Endothelial cell of umbilical vein (primary cell): ENCODE data around the gene COA7. TPM values are rescaled to one million over a fixed set of nuclear protein-coding genes. Genes with fewer than 3 reads are reported as not detected.

Source experiments
- BruUV-seq: library from RNA; stranded (reverse); fragments of 400-500 nt; replicated peaks from 2 replicates; lab custom pipeline; 2021; lab: Mats Ljungman, UMichigan
- CTCF ChIA-PET: fragments of 300-600, 350-600 bp; sonication (Branson Sonifier 250); formaldehyde crosslinking; loops from one replicate; lab custom pipeline; 2021; ENCODE audit warnings: antibody characterized with exemption, inconsistent platforms; lab: Charles Lee
- POLR2A ChIA-PET: fragments of 300-600, 350-600 bp; sonication (Branson Sonifier 250); formaldehyde crosslinking; loops from one replicate; lab custom pipeline; 2021; ENCODE audit warnings: antibody characterized with exemption, inconsistent platforms; lab: Charles Lee
- DNase-seq: peaks from one replicate; pipeline ENCODE4 v3.0.0-alpha.2; 2011; ENCODE audit warnings: low read depth, low spot score
- FAIRE-seq: peaks from 2 replicates; lab custom pipeline; 2011; peaks lifted over from hg19 to GRCh38; lab: Jason Lieb, UNC
- H2AFZ ChIP-seq: 2 replicates; pipeline ENCODE4 v1.6.0; 2012; ENCODE audit warnings: low read depth, low read length, control low read depth, inconsistent platforms
- H3K27ac ChIP-seq: 2 replicates; pipeline ENCODE4 v1.5.1; 2011; ENCODE audit warnings: low read depth, mild to moderate bottlenecking, control low read depth, low read length, moderate library complexity; ENCODE audit not compliant: insufficient read depth
- H3K27me3 ChIP-seq, 2 experiments: 2 replicates each; pipeline versions ENCODE4 v1.6.0 to v1.6.1; 2011; ENCODE audit warnings: low read length in 2 of 2, mixed read lengths in 1 of 2; ENCODE audit not compliant: control insufficient read depth in 2 of 2, insufficient read depth in 2 of 2
- H3K36me3 ChIP-seq, 2 experiments: 2 replicates in 1 of 2; 3 replicates in 1 of 2; pipeline ENCODE4 v1.5.1; 2011; ENCODE audit warnings: low read length in 2 of 2, mild to moderate bottlenecking in 1 of 2, moderate library complexity in 1 of 2; ENCODE audit not compliant: control insufficient read depth in 2 of 2, insufficient read depth in 2 of 2; ENCODE audit errors: extremely low read depth in 1 of 2
- H3K4me1 ChIP-seq: 3 replicates; pipeline ENCODE4 v1.5.1; 2011; ENCODE audit warnings: mild to moderate bottlenecking, low read length; ENCODE audit not compliant: control insufficient read depth, insufficient read depth; ENCODE audit errors: extremely low read depth
- H3K4me2 ChIP-seq: 2 replicates; pipeline ENCODE4 v1.6.1; 2011; ENCODE audit warnings: low read length, control low read depth, mixed read lengths; ENCODE audit not compliant: insufficient read depth
- H3K4me3 ChIP-seq, 3 experiments: fragments of 200-600 bp in 1 of 3; sonication (generic), shearing (Covaris generic) in 1 of 3; replicated peaks in 1 of 3; 2 replicates each; pipeline ENCODE4 v1.5.1; 2011 to 2016; ENCODE audit warnings: control low read depth in 3 of 3, low read length in 3 of 3, mild to moderate bottlenecking in 2 of 3, inconsistent platforms in 1 of 3, low read depth in 1 of 3, moderate library complexity in 1 of 3; ENCODE audit not compliant: insufficient read depth in 1 of 3
- H3K79me2 ChIP-seq: 2 replicates; pipeline ENCODE4 v1.6.0; 2012; ENCODE audit warnings: low read length, inconsistent platforms; ENCODE audit not compliant: control insufficient read depth, insufficient read depth
- H3K9ac ChIP-seq: replicated peaks from 2 replicates; pipeline ENCODE3; 2011; ENCODE audit warnings: low read length, control low read depth; ENCODE audit not compliant: insufficient read depth; ENCODE audit errors: extremely low read depth
- H3K9me1 ChIP-seq: replicated peaks from 3 replicates; pipeline ENCODE4 v1.6.0; 2011; ENCODE audit warnings: mild to moderate bottlenecking, low read length; ENCODE audit not compliant: control insufficient read depth, insufficient read depth; ENCODE audit errors: extremely low read depth
- H3K9me3 ChIP-seq: replicated peaks from 2 replicates; pipeline ENCODE4 v1.5.1; 2012; ENCODE audit warnings: low read length, inconsistent platforms; ENCODE audit not compliant: control insufficient read depth, insufficient read depth
- H4K20me1 ChIP-seq: replicated peaks from 2 replicates; pipeline ENCODE3; 2011; ENCODE audit warnings: mild to moderate bottlenecking, low read length; ENCODE audit not compliant: control insufficient read depth, insufficient read depth; ENCODE audit errors: extremely low read depth
- EZH2 ChIP-seq: IDR thresholded peaks from 2 replicates; pipeline ENCODE4 v1.6.1; 2012; ENCODE audit warnings: borderline replicate concordance, low read depth, mild to moderate bottlenecking, moderate library complexity, low read length, inconsistent platforms; ENCODE audit not compliant: severe bottlenecking
- FOS ChIP-seq: IDR thresholded peaks from 2 replicates; pipeline ENCODE4 v1.6.1; 2011; ENCODE audit warnings: mild to moderate bottlenecking, low read length, moderate library complexity, borderline replicate concordance; ENCODE audit not compliant: insufficient read depth
- GATA2 ChIP-seq: IDR thresholded peaks from 2 replicates; pipeline ENCODE4 v1.7.0; 2011; ENCODE audit warnings: low read depth, mild to moderate bottlenecking, moderate library complexity, mixed read lengths, low read length; ENCODE audit not compliant: insufficient read length, insufficient read depth
- JUN ChIP-seq: IDR thresholded peaks from 2 replicates; pipeline ENCODE4 v1.6.1; 2011; ENCODE audit warnings: borderline replicate concordance, low read depth; ENCODE audit not compliant: insufficient read length, insufficient read depth
- MYC ChIP-seq: IDR thresholded peaks from one replicate; pipeline ENCODE4 v1.6.1; 2011; ENCODE audit warnings: mild to moderate bottlenecking, low read depth, low read length
- POLR2A ChIP-seq: IDR thresholded peaks from 2 replicates; pipeline ENCODE4 v1.6.1; 2012; ENCODE audit warnings: low read depth, mild to moderate bottlenecking, control low read depth, low read length
- dilution Hi-C: fragments of 300-500 bp; cut with MboI; formaldehyde crosslinking; loops from one replicate; pipeline ENCODE4 v1.15.0; 2019; ENCODE audit warnings: low sequenced_read_pairs; ENCODE audit not compliant: extremely low pct_ligation_motif_present
- intact Hi-C: fragments of 100-400 bp; cut with micrococcal nuclease; formaldehyde crosslinking; loops from one replicate; pipeline ENCODE4 v1.10.0; 2022
- polyA plus RNA-seq, 4 experiments: library from polyadenylated mRNA; depleted of rRNA in 3 of 4; stranded (reverse) in 3 of 4; unstranded in 1 of 4; fragments of >200 nt; gene quantifications; 2 replicates each; pipeline versions ENCODE4 v1.2.1 to v1.2.3, GENCODE V29; 2011 to 2012; ENCODE audit warnings: missing spikeins in 1 of 4
- total RNA-seq: library from RNA; stranded (reverse); gene quantifications from 2 replicates; pipeline ENCODE4 v1.2.3, GENCODE V29; 2021
- TF ChIP-seq, protein P1 (sequence below), 2 donors: IDR thresholded peaks; 1 replicate in 1 of 2; 2 replicates in 1 of 2; pipeline ENCODE4 v1.5.1; 2011; ENCODE audit warnings: low read length in 2 of 2, mild to moderate bottlenecking in 2 of 2, moderate library complexity in 2 of 2, control low read depth in 1 of 2, inconsistent platforms in 1 of 2, low read depth in 1 of 2; ENCODE audit not compliant: insufficient read depth in 1 of 2; ENCODE audit errors: extremely low read depth in 1 of 2

COA7 gene
- total and polyA plus RNA-seq, 2 donors (not counting 3 experiments of a cell fraction or from before 2014, with no cell fraction given) = 11.7 to 28.6 TPM

DNA sequence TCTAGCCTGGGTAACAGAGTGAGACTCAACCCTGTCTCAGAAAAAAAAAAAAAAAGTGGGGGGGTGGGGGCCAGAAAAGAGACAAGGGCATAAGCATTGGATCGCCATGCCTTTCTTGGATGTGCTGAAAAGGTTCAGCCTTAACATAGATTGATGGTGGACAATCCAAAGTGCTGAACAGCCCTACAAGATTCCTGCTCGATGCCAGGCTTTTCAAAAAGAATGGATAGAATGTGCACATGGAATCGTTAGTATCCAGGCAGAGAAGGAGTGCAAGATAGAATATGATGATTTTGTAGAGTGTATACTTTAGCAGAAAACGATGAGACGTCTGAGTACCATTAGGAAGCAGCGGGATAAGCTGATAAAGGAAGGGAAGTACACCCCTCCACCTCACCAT lies 10.9 kb upstream of the COA7 start:
- intact Hi-C loops = no loop called here
- ChIA-PET POLR2A (no interaction called here), CTCF (no interaction called here)
- H3K9me1 ChIP-seq = no peaks in the 10 kb centered on the region
- no peak for FAIRE-seq
- no peaks in the 10 kb centered on the region for H4K20me1 ChIP-seq
- H3K36me3 ChIP-seq = no peaks in the 10 kb centered on the region
- no peak overlapping the region for H3K9ac ChIP-seq
- no peak overlapping the region for H3K27ac ChIP-seq
- no peak overlapping the region for H2AFZ ChIP-seq
- dilution Hi-C loops = no loop called here
- TF ChIP-seq MYC = no peak
- TF ChIP-seq POLR2A = no peak
- no peak for TF ChIP-seq JUN
- TF ChIP-seq, protein P1, sequence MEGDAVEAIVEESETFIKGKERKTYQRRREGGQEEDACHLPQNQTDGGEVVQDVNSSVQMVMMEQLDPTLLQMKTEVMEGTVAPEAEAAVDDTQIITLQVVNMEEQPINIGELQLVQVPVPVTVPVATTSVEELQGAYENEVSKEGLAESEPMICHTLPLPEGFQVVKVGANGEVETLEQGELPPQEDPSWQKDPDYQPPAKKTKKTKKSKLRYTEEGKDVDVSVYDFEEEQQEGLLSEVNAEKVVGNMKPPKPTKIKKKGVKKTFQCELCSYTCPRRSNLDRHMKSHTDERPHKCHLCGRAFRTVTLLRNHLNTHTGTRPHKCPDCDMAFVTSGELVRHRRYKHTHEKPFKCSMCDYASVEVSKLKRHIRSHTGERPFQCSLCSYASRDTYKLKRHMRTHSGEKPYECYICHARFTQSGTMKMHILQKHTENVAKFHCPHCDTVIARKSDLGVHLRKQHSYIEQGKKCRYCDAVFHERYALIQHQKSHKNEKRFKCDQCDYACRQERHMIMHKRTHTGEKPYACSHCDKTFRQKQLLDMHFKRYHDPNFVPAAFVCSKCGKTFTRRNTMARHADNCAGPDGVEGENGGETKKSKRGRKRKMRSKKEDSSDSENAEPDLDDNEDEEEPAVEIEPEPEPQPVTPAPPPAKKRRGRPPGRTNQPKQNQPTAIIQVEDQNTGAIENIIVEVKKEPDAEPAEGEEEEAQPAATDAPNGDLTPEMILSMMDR (IDR thresholded peaks at IDR 0.05; ENCODE audit: extremely low read depth in 1 of 2, insufficient read depth in 1 of 2, low read depth in 1 of 2, low read length in 2 of 2) = no peak
- TF ChIP-seq EZH2 = no peak
- no peak for TF ChIP-seq FOS
- no peak for TF ChIP-seq GATA2
- no TSS peak for BruUV-seq
- no peak overlapping the region for H3K4me3 ChIP-seq
- H3K4me1 ChIP-seq = no peaks in the 10 kb centered on the region
- no peaks in the 10 kb centered on the region for H3K9me3 ChIP-seq
- DNase-seq = peak; percentile 20
- peaks cover 0 to 9% of the 10 kb centered on the region in 2 experiments for H3K27me3 ChIP-seq
- H3K4me2 ChIP-seq = no peak overlapping the region
- no peaks in the 10 kb centered on the region for H3K79me2 ChIP-seq
